K562 (cell line): ENCODE data around the gene CD19.

Experiments used
- L3MBTL2 ChIP-seq: fragments of 450-650 bp; IDR thresholded peaks from 2 replicates; pipeline ENCODE4 v1.6.1; 2016; ENCODE audit warnings: mild to moderate bottlenecking, moderate library complexity
- STAG1 ChIP-seq: sonication (generic); formaldehyde crosslinking; IDR thresholded peaks from 2 replicates; pipeline ENCODE4 v1.5.0; 2020; ENCODE audit warnings: missing genetic modification reagents, borderline replicate concordance
- TF ChIP-seq, protein P1 (sequence below): fragments of 150-350 bp; conservative IDR thresholded peaks from 2 replicates; pipeline ENCODE4 v1.6.1; 2014; ENCODE audit warnings: low read length
- TF ChIP-seq, protein P2 (sequence below), 3 experiments: fragments of 200-800 bp in 1 of 3; fragments of 250-450 bp in 1 of 3; fragments of 450-650 bp in 1 of 3; sonication (Bioruptor Pico) in 1 of 3; sonication (Bioruptor generic) in 1 of 3; formaldehyde crosslinking in 1 of 3; IDR thresholded peaks; 2 replicates each; pipeline versions ENCODE4 v1.6.1 to v1.8.0; 2016 to 2022; ENCODE audit warnings: mild to moderate bottlenecking in 2 of 3, missing genetic modification characterization in 2 of 3, missing compliant biosample characterization in 1 of 3, moderate library complexity in 1 of 3
- TF ChIP-seq, protein P3 (sequence below), 3 experiments: IDR thresholded peaks in 2 of 3; conservative IDR thresholded peaks in 1 of 3; 2 replicates each; pipeline ENCODE4 v1.5.1; 2011 to 2012; ENCODE audit warnings: low read length in 3 of 3, mild to moderate bottlenecking in 3 of 3, control low read depth in 2 of 3, improper control_type of control experiment in 1 of 3, inconsistent platforms in 1 of 3, low read depth in 1 of 3, mixed read lengths in 1 of 3, moderate library complexity in 1 of 3; ENCODE audit not compliant: insufficient read depth in 2 of 3
- TF ChIP-seq, protein P4 (sequence below), 2 experiments: fragments of 450-650 bp; formaldehyde crosslinking in 1 of 2; IDR thresholded peaks; 2 replicates each; pipeline versions ENCODE4 v1.4.0 to v1.6.1; 2014 to 2020; ENCODE audit warnings: mild to moderate bottlenecking in 2 of 2, borderline replicate concordance in 1 of 2, low read depth in 1 of 2
- TF ChIP-seq, protein P5 (sequence below), 2 experiments: fragments of 450-650 bp; IDR thresholded peaks; 2 replicates each; pipeline ENCODE4 v1.6.1; 2016

DNA sequence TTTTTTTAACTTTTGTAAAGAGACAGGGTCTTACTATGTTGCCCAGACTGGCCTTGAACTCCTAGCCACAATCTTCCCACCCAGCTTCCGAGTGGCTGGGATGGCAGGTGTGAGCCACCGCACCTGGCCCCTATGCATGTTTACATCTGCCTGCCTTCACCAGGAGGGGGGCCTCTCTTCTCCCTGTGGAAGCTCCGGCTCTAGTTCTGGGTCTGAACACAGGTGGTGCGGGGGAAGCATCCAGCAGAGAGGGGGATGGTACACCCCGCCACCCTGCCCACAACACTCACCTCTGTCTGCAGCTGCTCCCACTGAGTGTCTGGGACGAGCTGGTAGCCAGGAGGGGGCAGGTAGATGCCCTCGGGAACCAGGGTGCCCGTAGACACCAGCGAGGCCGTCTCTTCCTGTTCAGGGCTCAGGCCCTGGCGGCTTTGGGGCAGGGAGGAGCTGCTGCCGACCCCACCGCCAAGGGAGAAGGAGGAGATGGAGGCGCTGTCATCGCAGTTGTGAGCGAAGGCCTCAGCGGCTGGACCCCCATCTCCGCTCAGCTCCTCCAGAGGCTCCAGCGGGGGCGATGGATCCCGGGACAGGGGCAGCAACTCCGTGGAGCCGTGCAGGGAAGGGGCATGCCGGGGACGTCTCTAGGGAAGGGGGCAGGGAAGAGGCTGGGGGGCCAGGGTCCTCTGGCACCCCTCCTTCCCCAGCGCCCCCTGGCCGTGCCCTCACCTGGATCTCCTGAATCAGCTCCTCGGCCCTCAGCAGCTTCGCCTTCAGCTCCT, 17.6 kb upstream of the CD19 start:
- no peak for TF ChIP-seq L3MBTL2
- TF ChIP-seq, protein P1, sequence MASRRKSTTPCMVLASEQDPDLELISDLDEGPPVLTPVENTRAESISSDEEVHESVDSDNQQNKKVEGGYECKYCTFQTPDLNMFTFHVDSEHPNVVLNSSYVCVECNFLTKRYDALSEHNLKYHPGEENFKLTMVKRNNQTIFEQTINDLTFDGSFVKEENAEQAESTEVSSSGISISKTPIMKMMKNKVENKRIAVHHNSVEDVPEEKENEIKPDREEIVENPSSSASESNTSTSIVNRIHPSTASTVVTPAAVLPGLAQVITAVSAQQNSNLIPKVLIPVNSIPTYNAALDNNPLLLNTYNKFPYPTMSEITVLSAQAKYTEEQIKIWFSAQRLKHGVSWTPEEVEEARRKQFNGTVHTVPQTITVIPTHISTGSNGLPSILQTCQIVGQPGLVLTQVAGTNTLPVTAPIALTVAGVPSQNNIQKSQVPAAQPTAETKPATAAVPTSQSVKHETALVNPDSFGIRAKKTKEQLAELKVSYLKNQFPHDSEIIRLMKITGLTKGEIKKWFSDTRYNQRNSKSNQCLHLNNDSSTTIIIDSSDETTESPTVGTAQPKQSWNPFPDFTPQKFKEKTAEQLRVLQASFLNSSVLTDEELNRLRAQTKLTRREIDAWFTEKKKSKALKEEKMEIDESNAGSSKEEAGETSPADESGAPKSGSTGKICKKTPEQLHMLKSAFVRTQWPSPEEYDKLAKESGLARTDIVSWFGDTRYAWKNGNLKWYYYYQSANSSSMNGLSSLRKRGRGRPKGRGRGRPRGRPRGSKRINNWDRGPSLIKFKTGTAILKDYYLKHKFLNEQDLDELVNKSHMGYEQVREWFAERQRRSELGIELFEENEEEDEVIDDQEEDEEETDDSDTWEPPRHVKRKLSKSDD, result no peak
- TF ChIP-seq, protein P2, sequence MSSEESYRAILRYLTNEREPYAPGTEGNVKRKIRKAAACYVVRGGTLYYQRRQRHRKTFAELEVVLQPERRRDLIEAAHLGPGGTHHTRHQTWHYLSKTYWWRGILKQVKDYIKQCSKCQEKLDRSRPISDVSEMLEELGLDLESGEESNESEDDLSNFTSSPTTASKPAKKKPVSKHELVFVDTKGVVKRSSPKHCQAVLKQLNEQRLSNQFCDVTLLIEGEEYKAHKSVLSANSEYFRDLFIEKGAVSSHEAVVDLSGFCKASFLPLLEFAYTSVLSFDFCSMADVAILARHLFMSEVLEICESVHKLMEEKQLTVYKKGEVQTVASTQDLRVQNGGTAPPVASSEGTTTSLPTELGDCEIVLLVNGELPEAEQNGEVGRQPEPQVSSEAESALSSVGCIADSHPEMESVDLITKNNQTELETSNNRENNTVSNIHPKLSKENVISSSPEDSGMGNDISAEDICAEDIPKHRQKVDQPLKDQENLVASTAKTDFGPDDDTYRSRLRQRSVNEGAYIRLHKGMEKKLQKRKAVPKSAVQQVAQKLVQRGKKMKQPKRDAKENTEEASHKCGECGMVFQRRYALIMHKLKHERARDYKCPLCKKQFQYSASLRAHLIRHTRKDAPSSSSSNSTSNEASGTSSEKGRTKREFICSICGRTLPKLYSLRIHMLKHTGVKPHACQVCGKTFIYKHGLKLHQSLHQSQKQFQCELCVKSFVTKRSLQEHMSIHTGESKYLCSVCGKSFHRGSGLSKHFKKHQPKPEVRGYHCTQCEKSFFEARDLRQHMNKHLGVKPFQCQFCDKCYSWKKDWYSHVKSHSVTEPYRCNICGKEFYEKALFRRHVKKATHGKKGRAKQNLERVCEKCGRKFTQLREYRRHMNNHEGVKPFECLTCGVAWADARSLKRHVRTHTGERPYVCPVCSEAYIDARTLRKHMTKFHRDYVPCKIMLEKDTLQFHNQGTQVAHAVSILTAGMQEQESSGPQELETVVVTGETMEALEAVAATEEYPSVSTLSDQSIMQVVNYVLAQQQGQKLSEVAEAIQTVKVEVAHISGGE (CRISPR knock-in tag; IDR thresholded peaks at IDR 0.05), result no peak
- TF ChIP-seq, protein P3, sequence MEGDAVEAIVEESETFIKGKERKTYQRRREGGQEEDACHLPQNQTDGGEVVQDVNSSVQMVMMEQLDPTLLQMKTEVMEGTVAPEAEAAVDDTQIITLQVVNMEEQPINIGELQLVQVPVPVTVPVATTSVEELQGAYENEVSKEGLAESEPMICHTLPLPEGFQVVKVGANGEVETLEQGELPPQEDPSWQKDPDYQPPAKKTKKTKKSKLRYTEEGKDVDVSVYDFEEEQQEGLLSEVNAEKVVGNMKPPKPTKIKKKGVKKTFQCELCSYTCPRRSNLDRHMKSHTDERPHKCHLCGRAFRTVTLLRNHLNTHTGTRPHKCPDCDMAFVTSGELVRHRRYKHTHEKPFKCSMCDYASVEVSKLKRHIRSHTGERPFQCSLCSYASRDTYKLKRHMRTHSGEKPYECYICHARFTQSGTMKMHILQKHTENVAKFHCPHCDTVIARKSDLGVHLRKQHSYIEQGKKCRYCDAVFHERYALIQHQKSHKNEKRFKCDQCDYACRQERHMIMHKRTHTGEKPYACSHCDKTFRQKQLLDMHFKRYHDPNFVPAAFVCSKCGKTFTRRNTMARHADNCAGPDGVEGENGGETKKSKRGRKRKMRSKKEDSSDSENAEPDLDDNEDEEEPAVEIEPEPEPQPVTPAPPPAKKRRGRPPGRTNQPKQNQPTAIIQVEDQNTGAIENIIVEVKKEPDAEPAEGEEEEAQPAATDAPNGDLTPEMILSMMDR (IDR thresholded peaks at IDR 0.05 in 2 of 3, conservative IDR thresholded peaks at IDR 0.05 in 1 of 3; ENCODE audit: insufficient read depth in 2 of 3, low read depth in 1 of 3, low read length in 3 of 3), result no peak
- no peak for TF ChIP-seq STAG1 (CRISPR knock-in tag)
- TF ChIP-seq, protein P4, sequence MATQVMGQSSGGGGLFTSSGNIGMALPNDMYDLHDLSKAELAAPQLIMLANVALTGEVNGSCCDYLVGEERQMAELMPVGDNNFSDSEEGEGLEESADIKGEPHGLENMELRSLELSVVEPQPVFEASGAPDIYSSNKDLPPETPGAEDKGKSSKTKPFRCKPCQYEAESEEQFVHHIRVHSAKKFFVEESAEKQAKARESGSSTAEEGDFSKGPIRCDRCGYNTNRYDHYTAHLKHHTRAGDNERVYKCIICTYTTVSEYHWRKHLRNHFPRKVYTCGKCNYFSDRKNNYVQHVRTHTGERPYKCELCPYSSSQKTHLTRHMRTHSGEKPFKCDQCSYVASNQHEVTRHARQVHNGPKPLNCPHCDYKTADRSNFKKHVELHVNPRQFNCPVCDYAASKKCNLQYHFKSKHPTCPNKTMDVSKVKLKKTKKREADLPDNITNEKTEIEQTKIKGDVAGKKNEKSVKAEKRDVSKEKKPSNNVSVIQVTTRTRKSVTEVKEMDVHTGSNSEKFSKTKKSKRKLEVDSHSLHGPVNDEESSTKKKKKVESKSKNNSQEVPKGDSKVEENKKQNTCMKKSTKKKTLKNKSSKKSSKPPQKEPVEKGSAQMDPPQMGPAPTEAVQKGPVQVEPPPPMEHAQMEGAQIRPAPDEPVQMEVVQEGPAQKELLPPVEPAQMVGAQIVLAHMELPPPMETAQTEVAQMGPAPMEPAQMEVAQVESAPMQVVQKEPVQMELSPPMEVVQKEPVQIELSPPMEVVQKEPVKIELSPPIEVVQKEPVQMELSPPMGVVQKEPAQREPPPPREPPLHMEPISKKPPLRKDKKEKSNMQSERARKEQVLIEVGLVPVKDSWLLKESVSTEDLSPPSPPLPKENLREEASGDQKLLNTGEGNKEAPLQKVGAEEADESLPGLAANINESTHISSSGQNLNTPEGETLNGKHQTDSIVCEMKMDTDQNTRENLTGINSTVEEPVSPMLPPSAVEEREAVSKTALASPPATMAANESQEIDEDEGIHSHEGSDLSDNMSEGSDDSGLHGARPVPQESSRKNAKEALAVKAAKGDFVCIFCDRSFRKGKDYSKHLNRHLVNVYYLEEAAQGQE (IDR thresholded peaks at IDR 0.05; ENCODE audit: borderline replicate concordance), result no peak
- TF ChIP-seq, protein P4 (CRISPR knock-in tag; IDR thresholded peaks at IDR 0.05; ENCODE audit: low read depth), result no peak
- TF ChIP-seq, protein P5, sequence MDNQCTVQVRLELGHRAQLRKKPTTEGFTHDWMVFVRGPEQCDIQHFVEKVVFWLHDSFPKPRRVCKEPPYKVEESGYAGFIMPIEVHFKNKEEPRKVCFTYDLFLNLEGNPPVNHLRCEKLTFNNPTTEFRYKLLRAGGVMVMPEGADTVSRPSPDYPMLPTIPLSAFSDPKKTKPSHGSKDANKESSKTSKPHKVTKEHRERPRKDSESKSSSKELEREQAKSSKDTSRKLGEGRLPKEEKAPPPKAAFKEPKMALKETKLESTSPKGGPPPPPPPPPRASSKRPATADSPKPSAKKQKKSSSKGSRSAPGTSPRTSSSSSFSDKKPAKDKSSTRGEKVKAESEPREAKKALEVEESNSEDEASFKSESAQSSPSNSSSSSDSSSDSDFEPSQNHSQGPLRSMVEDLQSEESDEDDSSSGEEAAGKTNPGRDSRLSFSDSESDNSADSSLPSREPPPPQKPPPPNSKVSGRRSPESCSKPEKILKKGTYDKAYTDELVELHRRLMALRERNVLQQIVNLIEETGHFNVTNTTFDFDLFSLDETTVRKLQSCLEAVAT (IDR thresholded peaks at IDR 0.05), result no peak
